B cell (primary cell): ENCODE data around the gene USP9X. TPM values are rescaled to one million over a fixed set of nuclear protein-coding genes. Genes with fewer than 3 reads are reported as not detected.

Source experiments
- ATAC-seq: fragments of 200-7000 bp; cut with Tn5 transposase; one replicate; pipeline ENCODE4 v1.10.0; 2021; ENCODE audit warnings: low read depth, mild to moderate bottlenecking, moderate number of reproducible peaks, moderate library complexity
- CTCF ChIA-PET: fragments of 350-600 bp; sonication (Branson Sonifier 250); formaldehyde crosslinking; loops from one replicate; lab custom pipeline; 2021; ENCODE audit warnings: antibody characterized with exemption, inconsistent platforms; lab: Charles Lee
- POLR2A ChIA-PET: fragments of 350-600 bp; sonication (Branson Sonifier 250); formaldehyde crosslinking; loops from one replicate; lab custom pipeline; 2021; ENCODE audit warnings: antibody characterized with exemption; lab: Charles Lee
- DNase-seq: peaks from one replicate; pipeline ENCODE4 v3.0.0; 2013
- H2AFZ ChIP-seq: 2 replicates; pipeline ENCODE4 v1.6.1; 2012; ENCODE audit warnings: mild to moderate bottlenecking, low read depth, low read length; ENCODE audit not compliant: insufficient read depth, poor library complexity, severe bottlenecking
- H3K27ac ChIP-seq, 2 donors: 1 replicate in 1 of 2; 2 replicates in 1 of 2; pipeline ENCODE4 v1.5.1; 2012 to 2013; ENCODE audit warnings: low read length in 2 of 2, mild to moderate bottlenecking in 2 of 2, moderate library complexity in 1 of 2
- H3K27me3 ChIP-seq, 4 experiments: fragments of 200-600 bp in 1 of 4; sonication (generic) in 1 of 4; replicated peaks in 1 of 4; 1 replicate in 2 of 4; 2 replicates in 2 of 4; pipeline versions ENCODE4 v1.6.1 to v1.7.0; 2013 to 2016; ENCODE audit warnings: low read length in 3 of 4, mild to moderate bottlenecking in 2 of 4, mixed read lengths in 1 of 4, moderate library complexity in 1 of 4; ENCODE audit not compliant: insufficient read depth in 4 of 4, control insufficient read depth in 3 of 4; ENCODE audit errors: control extremely low read depth in 1 of 4
- H3K36me3 ChIP-seq, 2 experiments: replicated peaks in 1 of 2; 1 replicate in 1 of 2; 2 replicates in 1 of 2; pipeline versions ENCODE4 v1.6.1 to v1.7.1; 2013; ENCODE audit warnings: low read length in 1 of 2; ENCODE audit not compliant: insufficient read depth in 2 of 2, control insufficient read depth in 1 of 2; ENCODE audit errors: control extremely low read depth in 1 of 2, extremely low read depth in 1 of 2
- H3K4me1 ChIP-seq, 2 donors: fragments of 200-600 bp in 1 of 2; sonication (generic) in 1 of 2; 1 replicate in 1 of 2; 2 replicates in 1 of 2; pipeline versions ENCODE4 v1.5.1 to v1.6.1; 2013 to 2017; ENCODE audit warnings: low read length in 2 of 2; ENCODE audit not compliant: control insufficient read depth in 2 of 2, insufficient read depth in 2 of 2
- H3K4me2 ChIP-seq: replicated peaks from 2 replicates; pipeline ENCODE3; 2012; ENCODE audit warnings: mild to moderate bottlenecking, low read depth, low read length; ENCODE audit not compliant: poor library complexity, severe bottlenecking
- H3K4me3 ChIP-seq, 5 experiments: fragments of 200-600 bp in 1 of 5; sonication (generic) in 1 of 5; 1 replicate in 3 of 5; 2 replicates in 2 of 5; pipeline versions ENCODE4 v1.5.1 to v1.7.0; 2011 to 2016; ENCODE audit warnings: low read length in 4 of 5, mild to moderate bottlenecking in 4 of 5, low read depth in 2 of 5, control low read depth in 1 of 5, moderate library complexity in 1 of 5; ENCODE audit not compliant: insufficient read depth in 1 of 5; ENCODE audit errors: control extremely low read depth in 1 of 5, extremely low read depth in 1 of 5
- H3K79me2 ChIP-seq: fragments of 200-600 bp; sonication (generic); one replicate; pipeline ENCODE4 v1.6.0; 2016; ENCODE audit warnings: low read length; ENCODE audit not compliant: control insufficient read depth, insufficient read depth
- H3K9ac ChIP-seq: fragments of 200-600 bp; sonication (generic); 2 replicates; pipeline ENCODE4 v1.6.1; 2017; ENCODE audit warnings: mild to moderate bottlenecking, low read length, moderate library complexity
- H3K9me3 ChIP-seq, 3 donors: one replicate each; pipeline versions ENCODE4 v1.6.1 to v1.7.1; 2013; ENCODE audit warnings: low read length in 2 of 3; ENCODE audit not compliant: control insufficient read depth in 2 of 3, insufficient read depth in 1 of 3; ENCODE audit errors: control extremely low read depth in 1 of 3
- H4K20me1 ChIP-seq: 2 replicates; pipeline ENCODE4 v1.6.0; 2012; ENCODE audit warnings: mild to moderate bottlenecking, low read length; ENCODE audit not compliant: insufficient read depth, control insufficient read depth, poor library complexity, severe bottlenecking
- H3K27ac Mint-ChIP-seq: one replicate; pipeline ENCODE4 v1.8.0; 2021; ENCODE audit warnings: mixed read lengths
- H3K27me3 Mint-ChIP-seq: one replicate; pipeline ENCODE4 v1.8.0; 2021; ENCODE audit warnings: mixed read lengths
- H3K4me1 Mint-ChIP-seq: one replicate; pipeline ENCODE4 v1.8.0; 2021; ENCODE audit warnings: mixed read lengths
- H3K4me3 Mint-ChIP-seq: one replicate; pipeline ENCODE4 v1.8.0; 2021; ENCODE audit warnings: mixed read lengths
- H3K9me3 Mint-ChIP-seq: one replicate; pipeline ENCODE4 v1.8.0; 2022; ENCODE audit warnings: mixed read lengths; ENCODE audit not compliant: insufficient read depth
- CTCF ChIP-seq: fragments of 200-600 bp; IDR thresholded peaks from one replicate; pipeline ENCODE4 v1.8.0; 2022; ENCODE audit warnings: antibody characterized with exemption, mild to moderate bottlenecking
- EZH2 ChIP-seq: IDR thresholded peaks from 2 replicates; pipeline ENCODE4 v1.6.1; 2012; ENCODE audit warnings: borderline replicate concordance, low read depth, mild to moderate bottlenecking, moderate library complexity, low read length; ENCODE audit not compliant: insufficient read depth, poor library complexity, severe bottlenecking
- WGBS: methylation state at CpG from one replicate; pipeline ENCODE4 v1.1.5; 2013; ENCODE audit warnings: missing lambda C conversion rate; ENCODE audit not compliant: insufficient coverage; 5-methylcytosine and 5-hydroxymethylcytosine counted together
- intact Hi-C: fragments of 100-400 bp; cut with micrococcal nuclease; formaldehyde crosslinking; loops from one replicate; pipeline ENCODE4 v1.10.0; 2022
- polyA plus RNA-seq: library from polyadenylated mRNA; depleted of rRNA; stranded (reverse); fragments of >200 nt; gene quantifications from 2 replicates; pipeline ENCODE4 v1.2.3, GENCODE V29; 2012
- total RNA-seq, 2 donors: library from RNA; stranded (reverse); fragments of 120-200 nt in 1 of 2; gene quantifications; 1 replicate in 1 of 2; 2 replicates in 1 of 2; pipeline versions ENCODE4 v1.2.3 to v1.2.4, GENCODE V29; 2013 to 2022

USP9X gene
- total and polyA plus RNA-seq, 2 donors (not counting 1 experiment from before 2014, with no cell fraction given) = 9.6 to 87.6 TPM

- intact Hi-C loops = no loop called here
- H3K79me2 ChIP-seq = no peaks in the 10 kb centered on the region
- Mint-ChIP-seq H3K27ac (no peak overlapping the region), H3K4me1 (peaks cover 11% of the 10 kb centered on the region), H3K9me3 (no peaks in the 10 kb centered on the region), H3K4me3 (no peak overlapping the region), H3K27me3 (no peaks in the 10 kb centered on the region)
- H2AFZ ChIP-seq = no peak overlapping the region
- H3K9me3 ChIP-seq = peaks cover 0 to 3% (median 0%) of the 10 kb centered on the region in 3 donors
- no peaks in the 10 kb centered on the region for H4K20me1 ChIP-seq
- CTCF ChIA-PET = interaction anchor here (0.8 to 3.2 kb wide), 3 partner anchors 11 to 78 kb away, joined by 3 to 17 read pairs (median 3); partner anchors contain the start of gene DDX3X
- H3K27me3 ChIP-seq = no peaks in the 10 kb centered on the region
- 96% methylated on average over 5 of the region's 14 CpGs for WGBS
- no peak overlapping the region for H3K27ac ChIP-seq
- peaks cover 10% of the 10 kb centered on the region in 2 donors for H3K4me1 ChIP-seq
- TF ChIP-seq CTCF (no peak), EZH2 (no peak)
- no peak overlapping the region for H3K9ac ChIP-seq
- POLR2A ChIA-PET = no interaction called here
- H3K4me2 ChIP-seq = no peak overlapping the region
- no peaks in the 10 kb centered on the region for H3K36me3 ChIP-seq
- H3K4me3 ChIP-seq = no peak overlapping the region
- ATAC-seq (no peak), DNase-seq (no peak)
Measured at GRCh38 chrX:41258871-41259270, 173.6 kb downstream of the USP9X start.

GRCh38 chrX:41259516-41259915, 174.3 kb downstream of the USP9X start:
- no peaks in the 10 kb centered on the region for H3K36me3 ChIP-seq
- Mint-ChIP-seq H3K27me3 (no peaks in the 10 kb centered on the region), H3K27ac (no peak overlapping the region), H3K4me1 (peaks cover 11% of the 10 kb centered on the region), H3K4me3 (no peak overlapping the region), H3K9me3 (no peaks in the 10 kb centered on the region)
- no peak overlapping the region for H3K4me2 ChIP-seq
- no peak overlapping the region for H3K4me3 ChIP-seq
- H4K20me1 ChIP-seq = no peaks in the 10 kb centered on the region
- no peak overlapping the region for H2AFZ ChIP-seq
- no peak overlapping the region for H3K27ac ChIP-seq
- ChIA-PET CTCF (interaction anchor here (1.5 to 3.2 kb wide), 2 partner anchors 74 to 79 kb away, joined by 3 to 17 read pairs; partner anchors contain the start of gene DDX3X), POLR2A (no interaction called here)
- no peak overlapping the region for H3K9ac ChIP-seq
- H3K9me3 ChIP-seq = peaks cover 0 to 3% (median 0%) of the 10 kb centered on the region in 3 donors
- H3K4me1 ChIP-seq = peaks cover 10% of the 10 kb centered on the region in 2 donors
- ATAC-seq (no peak), DNase-seq (no peak)
- H3K27me3 ChIP-seq = no peaks in the 10 kb centered on the region
- intact Hi-C loops = no loop called here
- no peaks in the 10 kb centered on the region for H3K79me2 ChIP-seq
- 100% methylated on average over 8 of the region's 13 CpGs for WGBS
- TF ChIP-seq EZH2 (no peak), CTCF (no peak)
